ENCODE measurements around the gene GRID2. TPM values are rescaled to one million over a fixed set of nuclear protein-coding genes. Genes with fewer than 3 reads are reported as not detected.

GRID2 gene
- total RNA-seq, 1 donor from 2014 or later, result not detected

GRCh38 chr4:93139118-93139517, 835.4 kb downstream of the GRID2 start:
- no peaks in the 10 kb centered on the region for H3K27me3 Mint-ChIP-seq (ENCODE audit: unreplicated experiment)
- H3K9me3 Mint-ChIP-seq (ENCODE audit: unreplicated experiment), result no peaks in the 10 kb centered on the region
- H3K36me3 Mint-ChIP-seq (ENCODE audit: unreplicated experiment), result no peaks in the 10 kb centered on the region
- no peak overlapping the region for H3K27ac Mint-ChIP-seq (ENCODE audit: unreplicated experiment)
- no peaks in the 10 kb centered on the region for H3K4me1 Mint-ChIP-seq (ENCODE audit: unreplicated experiment)
- DNase-seq (ENCODE audit: extremely low spot score, unreplicated experiment), result no peak
- TF ChIP-seq, protein P1, sequence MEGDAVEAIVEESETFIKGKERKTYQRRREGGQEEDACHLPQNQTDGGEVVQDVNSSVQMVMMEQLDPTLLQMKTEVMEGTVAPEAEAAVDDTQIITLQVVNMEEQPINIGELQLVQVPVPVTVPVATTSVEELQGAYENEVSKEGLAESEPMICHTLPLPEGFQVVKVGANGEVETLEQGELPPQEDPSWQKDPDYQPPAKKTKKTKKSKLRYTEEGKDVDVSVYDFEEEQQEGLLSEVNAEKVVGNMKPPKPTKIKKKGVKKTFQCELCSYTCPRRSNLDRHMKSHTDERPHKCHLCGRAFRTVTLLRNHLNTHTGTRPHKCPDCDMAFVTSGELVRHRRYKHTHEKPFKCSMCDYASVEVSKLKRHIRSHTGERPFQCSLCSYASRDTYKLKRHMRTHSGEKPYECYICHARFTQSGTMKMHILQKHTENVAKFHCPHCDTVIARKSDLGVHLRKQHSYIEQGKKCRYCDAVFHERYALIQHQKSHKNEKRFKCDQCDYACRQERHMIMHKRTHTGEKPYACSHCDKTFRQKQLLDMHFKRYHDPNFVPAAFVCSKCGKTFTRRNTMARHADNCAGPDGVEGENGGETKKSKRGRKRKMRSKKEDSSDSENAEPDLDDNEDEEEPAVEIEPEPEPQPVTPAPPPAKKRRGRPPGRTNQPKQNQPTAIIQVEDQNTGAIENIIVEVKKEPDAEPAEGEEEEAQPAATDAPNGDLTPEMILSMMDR (IDR thresholded peaks at IDR 0.05), result no peak
- H3K4me3 Mint-ChIP-seq (ENCODE audit: unreplicated experiment), result no peak overlapping the region

DNA sequence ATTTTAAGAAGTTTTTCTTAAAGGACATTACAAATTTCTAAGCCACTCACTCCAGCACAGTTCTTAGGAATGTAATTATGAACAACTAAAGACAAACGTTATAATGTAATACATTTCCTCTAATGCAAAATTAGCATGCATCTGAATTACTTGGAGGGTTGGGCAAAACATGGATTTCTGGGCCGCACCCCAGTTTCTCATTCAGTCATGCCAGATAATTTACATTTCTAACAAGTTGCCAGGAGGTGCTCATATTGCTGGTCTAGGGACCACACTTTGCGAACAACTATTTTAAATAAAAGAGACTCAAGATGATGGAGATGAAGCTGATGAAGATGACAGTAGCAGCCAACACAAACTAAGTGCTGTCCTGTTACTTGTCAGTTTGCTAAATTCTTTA, 840.1 kb downstream of the GRID2 start:
- peaks cover 3% of the 10 kb centered on the region for H3K4me1 Mint-ChIP-seq (ENCODE audit: unreplicated experiment)
- no peak overlapping the region for H3K27ac Mint-ChIP-seq (ENCODE audit: unreplicated experiment)
- no peak overlapping the region for H3K4me3 Mint-ChIP-seq (ENCODE audit: unreplicated experiment)
- DNase-seq (ENCODE audit: extremely low spot score, unreplicated experiment), result no peak
- no peaks in the 10 kb centered on the region for H3K27me3 Mint-ChIP-seq (ENCODE audit: unreplicated experiment)
- no peaks in the 10 kb centered on the region for H3K9me3 Mint-ChIP-seq (ENCODE audit: unreplicated experiment)
- no peaks in the 10 kb centered on the region for H3K36me3 Mint-ChIP-seq (ENCODE audit: unreplicated experiment)
- TF ChIP-seq, protein P1 (IDR thresholded peaks at IDR 0.05), result no peak

GRCh38 chr4:93144644-93145043, 840.9 kb downstream of the GRID2 start:
- H3K27ac Mint-ChIP-seq (ENCODE audit: unreplicated experiment), result no peak overlapping the region
- no peaks in the 10 kb centered on the region for H3K9me3 Mint-ChIP-seq (ENCODE audit: unreplicated experiment)
- H3K4me1 Mint-ChIP-seq (ENCODE audit: unreplicated experiment), result peaks cover 3% of the 10 kb centered on the region
- no peaks in the 10 kb centered on the region for H3K27me3 Mint-ChIP-seq (ENCODE audit: unreplicated experiment)
- DNase-seq (ENCODE audit: extremely low spot score, unreplicated experiment), result no peak
- H3K4me3 Mint-ChIP-seq (ENCODE audit: unreplicated experiment), result no peak overlapping the region
- no peaks in the 10 kb centered on the region for H3K36me3 Mint-ChIP-seq (ENCODE audit: unreplicated experiment)
- TF ChIP-seq, protein P1 (IDR thresholded peaks at IDR 0.05), result no peak

DNA sequence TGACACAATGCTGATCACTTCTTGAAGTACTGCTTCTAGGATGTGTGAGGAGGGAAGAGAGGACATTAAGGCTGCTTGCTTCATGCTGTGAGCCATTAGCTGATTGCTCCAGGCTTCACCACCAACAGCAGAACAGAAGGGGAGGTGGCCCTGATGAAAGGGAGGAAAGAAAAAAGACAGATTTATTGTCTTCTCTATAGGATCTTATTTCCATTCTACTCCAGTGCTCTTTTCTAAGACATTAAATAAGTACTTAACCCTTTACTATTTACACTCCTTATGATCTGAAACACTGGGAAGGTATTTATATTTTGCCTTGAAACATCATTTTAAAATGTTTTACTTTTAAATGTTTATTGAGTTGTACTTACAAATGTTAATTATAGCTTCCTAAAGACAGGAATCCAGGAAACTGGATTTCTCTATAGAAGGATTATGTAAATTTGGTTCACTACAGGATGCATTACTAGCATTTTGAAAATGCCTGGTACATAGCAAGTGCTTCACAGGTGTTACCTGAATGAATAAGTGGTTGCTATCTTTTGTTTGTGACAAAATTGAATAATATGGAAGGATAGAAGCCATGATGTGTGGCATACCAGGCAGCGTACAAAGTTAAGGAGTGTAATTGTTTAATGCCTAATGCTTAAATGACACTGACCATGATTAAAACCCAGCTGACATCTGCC, 843.9 kb downstream of the GRID2 start:
- H3K4me3 Mint-ChIP-seq (ENCODE audit: unreplicated experiment), result no peak overlapping the region
- H3K9me3 Mint-ChIP-seq (ENCODE audit: unreplicated experiment), result no peaks in the 10 kb centered on the region
- no peaks in the 10 kb centered on the region for H3K27me3 Mint-ChIP-seq (ENCODE audit: unreplicated experiment)
- peaks cover 3% of the 10 kb centered on the region for H3K4me1 Mint-ChIP-seq (ENCODE audit: unreplicated experiment)
- TF ChIP-seq, protein P1 (IDR thresholded peaks at IDR 0.05), result no peak
- DNase-seq (ENCODE audit: extremely low spot score, unreplicated experiment), result no peak
- no peaks in the 10 kb centered on the region for H3K36me3 Mint-ChIP-seq (ENCODE audit: unreplicated experiment)
- no peak overlapping the region for H3K27ac Mint-ChIP-seq (ENCODE audit: unreplicated experiment)

GRCh38 chr4:93152491-93152890, 848.7 kb downstream of the GRID2 start:
- no peak for DNase-seq (ENCODE audit: extremely low spot score, unreplicated experiment)
- H3K9me3 Mint-ChIP-seq (ENCODE audit: unreplicated experiment), result no peaks in the 10 kb centered on the region
- no peak overlapping the region for H3K27ac Mint-ChIP-seq (ENCODE audit: unreplicated experiment)
- peaks cover 12% of the 10 kb centered on the region for H3K27me3 Mint-ChIP-seq (ENCODE audit: unreplicated experiment)
- TF ChIP-seq, protein P1 (IDR thresholded peaks at IDR 0.05), result no peak
- H3K4me1 Mint-ChIP-seq (ENCODE audit: unreplicated experiment), result no peaks in the 10 kb centered on the region
- H3K36me3 Mint-ChIP-seq (ENCODE audit: unreplicated experiment), result no peaks in the 10 kb centered on the region
- H3K4me3 Mint-ChIP-seq (ENCODE audit: unreplicated experiment), result no peak overlapping the region
